Measurements from ENCODE around the gene DNAJC4.

DNA sequence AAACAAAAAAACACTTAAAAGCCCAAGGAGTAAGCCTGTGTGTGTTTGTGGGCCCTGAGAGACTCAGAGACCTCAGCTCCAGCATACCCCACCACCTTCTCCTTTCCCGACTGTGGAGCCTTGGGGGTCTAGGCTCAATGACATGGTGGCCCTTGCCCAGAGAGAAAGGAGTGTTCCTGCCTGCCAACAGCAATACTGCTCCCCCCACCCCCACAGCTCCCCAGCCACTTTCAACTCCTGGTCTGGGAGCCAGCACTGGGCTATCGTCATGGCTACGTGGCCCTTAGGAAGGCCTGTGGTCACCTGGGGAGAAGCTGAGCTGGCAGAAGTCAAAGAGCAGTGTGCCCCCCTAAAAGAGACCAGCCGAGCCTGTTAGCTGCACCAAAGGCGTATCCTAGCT, 13.8 kb downstream of the DNAJC4 start:
- TF ChIP-seq POLR2A (IDR thresholded peaks at IDR 0.05; ENCODE audit: low read depth, low read length) (no peak), POLR2AphosphoS5 (IDR thresholded peaks at IDR 0.05; ENCODE audit: low read depth, low read length) (no peak)
